Osteocyte (in vitro differentiated cells): Measurements from ENCODE around the gene ERV3-1. TPM values are rescaled to one million over a fixed set of nuclear protein-coding genes. Genes with fewer than 3 reads are reported as not detected.
"Not testable (repeated sequence)": the region's sequence is repeated elsewhere in the genome, so short reads cannot be mapped to it uniquely, and the experiment has no call there.

Experiments
- DNase-seq: peaks from one replicate; pipeline ENCODE4 v3.0.0; 2021; ENCODE audit warnings: mixed read lengths; ENCODE audit not compliant: unreplicated experiment; ENCODE audit errors: extremely low spot score
- H3K27ac Mint-ChIP-seq: one replicate; pipeline ENCODE4 v1.8.0; 2021; ENCODE audit warnings: mild to moderate bottlenecking, mixed read lengths; ENCODE audit not compliant: unreplicated experiment
- H3K27me3 Mint-ChIP-seq: one replicate; pipeline ENCODE4 v1.8.0; 2021; ENCODE audit warnings: mixed read lengths; ENCODE audit not compliant: unreplicated experiment
- H3K36me3 Mint-ChIP-seq: one replicate; pipeline ENCODE4 v1.8.0; 2021; ENCODE audit warnings: mixed read lengths; ENCODE audit not compliant: unreplicated experiment
- H3K4me1 Mint-ChIP-seq: one replicate; pipeline ENCODE4 v1.8.0; 2021; ENCODE audit warnings: mixed read lengths; ENCODE audit not compliant: unreplicated experiment
- H3K4me3 Mint-ChIP-seq: one replicate; pipeline ENCODE4 v1.8.0; 2021; ENCODE audit warnings: mild to moderate bottlenecking, moderate library complexity, mixed read lengths; ENCODE audit not compliant: unreplicated experiment
- H3K9me3 Mint-ChIP-seq: one replicate; pipeline ENCODE4 v1.8.0; 2021; ENCODE audit warnings: mixed read lengths; ENCODE audit not compliant: unreplicated experiment
- long read RNA-seq: library from polyadenylated mRNA; unstranded; transcript quantifications from one replicate; pipeline ENCODE4 v2.0.0, GENCODE V29; 2021
- total RNA-seq: library from RNA; stranded (reverse); gene quantifications from 2 replicates; pipeline ENCODE4 v1.2.1, GENCODE V29; 2021
- TF ChIP-seq, protein P1 (sequence below): fragments of 200-600 bp; sonication (generic); IDR thresholded peaks from 2 replicates; pipeline ENCODE4 v1.5.0; 2021; ENCODE audit warnings: antibody characterized with exemption, mild to moderate bottlenecking, moderate library complexity

The ERV3-1 gene, protein sequence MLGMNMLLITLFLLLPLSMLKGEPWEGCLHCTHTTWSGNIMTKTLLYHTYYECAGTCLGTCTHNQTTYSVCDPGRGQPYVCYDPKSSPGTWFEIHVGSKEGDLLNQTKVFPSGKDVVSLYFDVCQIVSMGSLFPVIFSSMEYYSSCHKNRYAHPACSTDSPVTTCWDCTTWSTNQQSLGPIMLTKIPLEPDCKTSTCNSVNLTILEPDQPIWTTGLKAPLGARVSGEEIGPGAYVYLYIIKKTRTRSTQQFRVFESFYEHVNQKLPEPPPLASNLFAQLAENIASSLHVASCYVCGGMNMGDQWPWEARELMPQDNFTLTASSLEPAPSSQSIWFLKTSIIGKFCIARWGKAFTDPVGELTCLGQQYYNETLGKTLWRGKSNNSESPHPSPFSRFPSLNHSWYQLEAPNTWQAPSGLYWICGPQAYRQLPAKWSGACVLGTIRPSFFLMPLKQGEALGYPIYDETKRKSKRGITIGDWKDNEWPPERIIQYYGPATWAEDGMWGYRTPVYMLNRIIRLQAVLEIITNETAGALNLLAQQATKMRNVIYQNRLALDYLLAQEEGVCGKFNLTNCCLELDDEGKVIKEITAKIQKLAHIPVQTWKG
- 15.9 and 19.0 TPM in 2 replicates for total RNA-seq
- long read RNA-seq, transcript ERV3-1-201 (2 exons, 2,719 nt) = major isoform, 9 of 36 reads
- long read RNA-seq, partial matches to known transcripts = 0 of 36 reads
- long read RNA-seq, other reads (novel, unspliced or antisense) = 27 of 36 reads

DNA sequence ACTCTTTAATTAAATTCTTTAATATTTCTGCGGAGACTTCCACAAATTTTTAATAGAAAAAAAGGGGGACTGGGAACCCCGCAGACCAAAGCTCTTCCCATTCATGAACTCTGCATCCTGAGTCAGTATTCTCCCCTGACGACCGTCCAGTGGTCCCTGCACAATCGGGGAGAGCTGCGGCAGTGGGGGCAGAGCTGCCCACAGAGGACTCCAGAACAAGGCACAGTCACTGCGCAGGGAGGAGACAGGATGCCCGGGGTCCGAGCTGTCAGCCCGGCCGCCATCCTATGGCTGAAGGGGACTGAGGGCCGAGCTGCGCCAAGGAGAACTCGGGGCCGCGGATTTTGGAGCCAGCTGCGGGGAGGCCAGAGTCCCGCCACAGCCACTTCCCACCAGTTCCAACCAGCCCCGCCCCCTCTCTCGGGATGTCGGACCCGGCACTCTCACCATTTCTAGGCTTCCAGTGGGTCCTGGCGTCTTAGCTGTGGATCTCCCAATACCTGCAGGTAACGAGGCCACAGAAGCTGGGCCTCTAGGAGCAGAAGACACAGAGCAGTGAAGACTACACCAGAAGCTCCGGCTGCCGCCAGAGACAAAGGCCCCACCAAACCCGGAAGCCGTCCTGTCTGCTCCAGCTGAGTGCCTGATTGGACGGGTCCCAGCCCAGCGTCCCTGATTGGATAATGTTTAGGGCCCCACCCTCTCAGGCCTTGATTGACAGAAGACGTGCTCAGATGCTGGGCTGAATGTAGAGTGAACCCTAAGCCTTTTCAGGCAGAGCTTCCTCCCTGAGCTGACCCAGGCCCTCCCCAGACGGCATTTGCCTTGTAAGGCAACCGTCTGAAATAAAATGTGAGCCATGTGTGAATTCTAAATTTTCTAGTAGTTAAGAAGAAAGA is at the start of gene ERV3-1:
Gene ERV3-1 (minus strand): TSS at position 594 of the 899 bp plus-strand sequence. CDS start 13,661 bp downstream, outside the sequence.
- Mint-ChIP-seq H3K4me1 (peaks cover 26% of the 10 kb centered on the region), H3K27me3 (no peaks in the 10 kb centered on the region), H3K9me3 (peaks cover 17% of the 10 kb centered on the region), H3K27ac (peak within 1 kb of the TSS; percentile 99), H3K36me3 (peaks cover 29% of the 10 kb centered on the region), H3K4me3 (peak within 1 kb of the TSS; percentile 95)
- DNase-seq = peak; percentile 96
- TF ChIP-seq, protein P1, sequence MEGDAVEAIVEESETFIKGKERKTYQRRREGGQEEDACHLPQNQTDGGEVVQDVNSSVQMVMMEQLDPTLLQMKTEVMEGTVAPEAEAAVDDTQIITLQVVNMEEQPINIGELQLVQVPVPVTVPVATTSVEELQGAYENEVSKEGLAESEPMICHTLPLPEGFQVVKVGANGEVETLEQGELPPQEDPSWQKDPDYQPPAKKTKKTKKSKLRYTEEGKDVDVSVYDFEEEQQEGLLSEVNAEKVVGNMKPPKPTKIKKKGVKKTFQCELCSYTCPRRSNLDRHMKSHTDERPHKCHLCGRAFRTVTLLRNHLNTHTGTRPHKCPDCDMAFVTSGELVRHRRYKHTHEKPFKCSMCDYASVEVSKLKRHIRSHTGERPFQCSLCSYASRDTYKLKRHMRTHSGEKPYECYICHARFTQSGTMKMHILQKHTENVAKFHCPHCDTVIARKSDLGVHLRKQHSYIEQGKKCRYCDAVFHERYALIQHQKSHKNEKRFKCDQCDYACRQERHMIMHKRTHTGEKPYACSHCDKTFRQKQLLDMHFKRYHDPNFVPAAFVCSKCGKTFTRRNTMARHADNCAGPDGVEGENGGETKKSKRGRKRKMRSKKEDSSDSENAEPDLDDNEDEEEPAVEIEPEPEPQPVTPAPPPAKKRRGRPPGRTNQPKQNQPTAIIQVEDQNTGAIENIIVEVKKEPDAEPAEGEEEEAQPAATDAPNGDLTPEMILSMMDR = no peak

DNA sequence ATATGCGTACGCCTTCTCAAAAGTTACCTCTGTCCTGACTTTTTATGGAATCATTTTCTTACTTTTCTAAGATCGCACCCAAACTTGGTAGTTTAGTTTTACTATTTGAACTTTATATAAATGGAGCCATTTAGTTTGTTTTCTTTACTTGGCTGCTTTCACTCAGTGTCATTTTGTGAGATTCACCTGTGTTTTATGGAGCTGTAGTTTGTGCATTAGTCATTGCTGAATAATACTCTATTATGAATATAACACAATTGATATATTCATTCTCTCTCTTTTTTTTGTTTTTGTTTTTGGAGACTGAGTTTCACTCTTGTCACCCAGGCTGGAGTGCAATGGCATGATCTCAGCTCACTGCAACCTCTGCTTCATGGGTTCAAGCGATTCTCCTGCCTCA is 49.3 kb upstream of the ERV3-1 start:
- H3K4me3 Mint-ChIP-seq, DNase-seq, H3K4me1 Mint-ChIP-seq, H3K27ac Mint-ChIP-seq, H3K27me3 Mint-ChIP-seq, H3K9me3 Mint-ChIP-seq: not testable (repeated sequence)
- peaks cover 28% of the 10 kb centered on the region for H3K36me3 Mint-ChIP-seq

DNA sequence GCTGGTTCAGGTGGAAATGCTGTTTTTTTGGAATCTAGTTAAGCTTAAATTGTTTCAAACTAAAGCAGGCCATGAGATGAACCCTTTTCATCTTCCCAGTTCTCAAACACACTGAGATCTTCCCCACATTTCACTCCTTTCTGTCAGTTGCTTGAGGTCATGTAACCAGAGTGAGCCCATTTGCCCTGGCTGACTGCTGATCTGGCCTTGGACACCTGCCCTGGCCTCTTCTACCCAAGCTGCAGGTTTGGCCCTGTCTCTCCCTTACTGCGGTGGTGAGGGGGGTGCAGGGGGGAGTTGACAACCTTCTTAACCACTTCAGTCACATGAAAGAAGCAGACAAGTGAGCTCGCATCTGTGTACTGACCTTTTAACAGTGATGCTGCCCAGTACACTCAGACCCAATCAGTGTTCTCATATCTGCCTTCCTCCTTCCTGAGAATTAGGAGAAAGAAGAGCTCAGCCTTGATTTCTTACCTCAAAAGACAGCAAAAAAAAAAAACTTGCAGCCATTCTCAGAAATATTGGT is 48.0 kb upstream of the ERV3-1 start:
- not testable (repeated sequence) for H3K4me1 Mint-ChIP-seq, DNase-seq, H3K27ac Mint-ChIP-seq, H3K4me3 Mint-ChIP-seq, H3K27me3 Mint-ChIP-seq, H3K9me3 Mint-ChIP-seq
- H3K36me3 Mint-ChIP-seq = peaks cover 27% of the 10 kb centered on the region

DNA sequence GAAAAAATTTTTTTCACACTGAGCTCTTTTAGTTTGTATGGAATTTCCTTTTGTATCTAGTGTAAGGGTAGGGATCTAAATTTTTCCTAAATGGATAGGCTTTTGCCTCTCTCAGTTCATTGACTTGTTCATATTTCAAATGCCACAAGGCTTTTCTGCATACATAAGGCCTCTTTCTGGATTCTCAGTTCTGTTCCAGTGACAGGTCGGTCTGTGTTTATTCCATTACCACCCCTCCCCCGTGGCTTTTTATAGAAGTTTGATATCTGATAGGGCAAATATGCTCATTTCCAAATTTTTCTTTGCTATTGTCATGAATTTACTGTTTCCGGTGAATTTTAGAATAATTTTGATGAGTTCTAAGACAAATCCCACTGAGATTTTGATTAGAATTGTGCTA is 45.2 kb upstream of the ERV3-1 start:
- not testable (repeated sequence) for H3K9me3 Mint-ChIP-seq, H3K4me1 Mint-ChIP-seq, H3K4me3 Mint-ChIP-seq, DNase-seq, H3K27me3 Mint-ChIP-seq, H3K27ac Mint-ChIP-seq
- H3K36me3 Mint-ChIP-seq = peaks cover 17% of the 10 kb centered on the region

DNA sequence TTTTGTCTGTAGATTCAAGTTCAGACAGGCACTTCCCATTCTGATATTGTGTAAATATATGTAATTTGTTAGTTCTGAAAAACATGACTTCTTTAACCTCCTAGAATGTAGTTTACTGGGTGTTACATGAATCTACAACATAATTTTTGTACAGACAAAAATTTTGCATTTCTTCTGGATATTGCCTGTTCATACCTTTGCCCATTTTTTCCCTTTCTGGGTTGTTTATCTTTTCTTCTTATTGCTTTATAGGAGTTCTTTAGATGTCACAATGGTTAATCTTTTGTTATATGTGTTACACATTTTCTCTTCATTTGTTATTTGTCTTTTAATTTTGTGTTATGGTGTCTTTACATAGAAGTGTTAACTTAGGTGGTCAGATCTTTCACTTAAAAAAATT is 44.7 kb upstream of the ERV3-1 start:
- H3K4me3 Mint-ChIP-seq, H3K27me3 Mint-ChIP-seq, H3K9me3 Mint-ChIP-seq, H3K4me1 Mint-ChIP-seq, H3K27ac Mint-ChIP-seq, DNase-seq: not testable (repeated sequence)
- peaks cover 17% of the 10 kb centered on the region for H3K36me3 Mint-ChIP-seq

DNA sequence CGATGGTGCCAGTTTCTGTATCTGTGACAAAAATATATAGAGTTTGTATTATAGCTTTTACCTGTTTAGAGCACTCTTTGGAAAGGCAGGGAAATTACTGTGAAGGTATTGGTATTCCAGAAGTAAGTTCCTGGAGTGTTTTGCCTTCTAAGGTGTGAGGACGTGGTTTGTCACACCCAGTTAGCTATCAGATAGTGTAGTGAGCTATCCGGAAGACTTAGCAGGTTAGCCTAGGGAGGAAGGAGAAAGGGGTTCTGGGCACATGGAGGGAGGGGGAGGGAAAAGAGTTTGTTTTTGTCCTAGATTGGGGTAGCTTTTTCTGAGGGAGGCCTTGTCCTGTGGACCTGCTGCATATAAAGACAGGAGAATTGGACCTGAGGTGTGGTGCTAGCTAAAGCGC is 39.8 kb upstream of the ERV3-1 start:
- not testable (repeated sequence) for H3K9me3 Mint-ChIP-seq, H3K27ac Mint-ChIP-seq, DNase-seq, H3K4me3 Mint-ChIP-seq, H3K27me3 Mint-ChIP-seq, H3K4me1 Mint-ChIP-seq
- peaks cover 14% of the 10 kb centered on the region for H3K36me3 Mint-ChIP-seq

DNA sequence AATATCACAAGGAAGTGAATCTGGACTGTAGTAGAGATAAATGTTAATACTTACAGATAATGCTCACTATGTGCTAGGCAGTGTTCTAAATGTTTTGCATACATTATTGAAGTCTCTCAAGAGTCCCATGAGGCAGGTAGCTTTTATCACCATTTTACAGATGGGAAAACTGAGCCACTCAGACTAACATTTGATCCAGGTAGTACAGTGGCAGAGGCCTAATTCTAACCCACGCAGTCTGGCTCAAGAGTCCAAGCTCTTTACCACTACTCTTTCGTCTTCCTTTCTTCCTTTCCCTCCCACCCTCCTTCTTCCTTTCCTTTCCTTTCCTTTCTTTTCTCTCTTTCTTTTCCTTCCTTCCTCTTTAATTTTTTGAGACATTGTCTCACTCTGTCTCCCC is 39.1 kb upstream of the ERV3-1 start:
- H3K27me3 Mint-ChIP-seq, DNase-seq, H3K9me3 Mint-ChIP-seq, H3K4me3 Mint-ChIP-seq, H3K36me3 Mint-ChIP-seq, H3K4me1 Mint-ChIP-seq, H3K27ac Mint-ChIP-seq: not testable (repeated sequence)

DNA sequence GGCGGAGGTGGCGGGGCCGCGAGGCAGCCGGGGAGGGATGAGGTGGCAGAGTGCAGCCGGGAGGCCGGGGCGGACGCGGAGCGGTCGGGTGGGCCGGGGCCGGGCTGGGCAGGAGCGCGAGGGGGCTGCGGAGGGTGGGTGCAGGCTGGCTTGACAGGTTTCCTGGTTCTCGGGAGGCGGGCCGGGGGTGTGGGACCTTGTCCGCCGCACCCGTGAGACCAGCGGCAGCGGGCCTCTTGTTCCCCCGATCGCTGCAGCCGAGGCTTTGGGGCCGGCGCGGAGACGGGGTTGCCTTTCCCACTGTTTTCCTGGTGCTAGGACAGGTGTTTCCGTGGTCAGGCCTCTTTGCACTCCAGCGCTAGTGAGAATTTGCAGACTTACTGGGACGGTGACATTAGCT is 32.3 kb upstream of the ERV3-1 start:
- not testable (repeated sequence) for H3K9me3 Mint-ChIP-seq

More for the DNA sequence above, 32.3 kb upstream of the ERV3-1 start:
- H3K27me3 Mint-ChIP-seq, H3K36me3 Mint-ChIP-seq: not testable (repeated sequence)
- Mint-ChIP-seq H3K27ac (peak overlapping the region; percentile 65), H3K4me1 (peaks cover 16% of the 10 kb centered on the region), H3K4me3 (peak overlapping the region; percentile 86)
- DNase-seq = peak; percentile 85
